HG03439 (cell line): ENCODE results near the gene STX8.

Experiments
- ATAC-seq: cut with Tn5 transposase; IDR thresholded peaks from one replicate; pipeline ENCODE4 v1.9.1; 2021; ENCODE audit warnings: mild to moderate bottlenecking, moderate library complexity; ENCODE audit not compliant: unreplicated experiment

The STX8 gene

DNA sequence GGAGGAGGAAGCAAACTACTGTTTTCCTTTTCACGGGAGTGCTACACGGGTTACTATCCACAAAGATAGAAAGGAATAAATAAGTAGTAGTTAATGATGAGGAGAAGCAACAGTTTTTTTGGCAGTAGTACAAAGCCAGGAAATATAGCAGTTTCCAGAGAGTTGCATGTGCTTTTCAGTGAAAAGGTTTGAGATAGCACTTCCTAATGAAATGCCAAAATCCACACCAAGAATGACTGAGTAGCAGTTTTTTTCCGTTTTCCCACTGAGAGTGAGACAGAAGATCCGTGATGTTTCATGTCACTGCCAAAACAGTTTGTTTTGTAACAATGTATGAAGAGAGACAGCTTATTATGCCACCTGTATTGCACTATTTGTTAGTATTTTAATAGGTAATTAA lies 129.1 kb downstream of the STX8 start:
- no peak for ATAC-seq

DNA sequence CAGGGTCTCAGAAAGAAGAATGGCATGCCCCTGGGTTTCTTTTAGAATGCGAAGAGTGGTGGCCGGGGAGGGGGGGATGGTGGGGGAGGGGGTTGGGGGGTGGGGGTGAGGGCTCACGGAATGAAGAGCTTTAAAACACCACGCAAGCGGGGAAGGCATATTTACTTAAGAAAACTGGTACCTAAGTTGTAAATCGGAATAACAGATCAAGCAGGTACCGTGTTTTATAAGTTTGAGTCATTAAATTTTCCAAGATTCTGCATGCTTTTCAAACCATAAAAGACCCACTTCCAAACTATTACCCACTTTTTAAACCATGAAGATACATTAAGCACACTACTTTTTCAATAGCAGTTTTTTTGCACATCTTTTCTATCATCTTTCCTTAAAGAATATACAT lies 130.2 kb downstream of the STX8 start:
- ATAC-seq = no peak

- no peak for ATAC-seq
These were observed 130.9 kb downstream of the STX8 start for GRCh38 chr17:9444687-9445086.

GRCh38 chr17:9443811-9444210 lies 131.8 kb downstream of the STX8 start:
- no peak for ATAC-seq

DNA sequence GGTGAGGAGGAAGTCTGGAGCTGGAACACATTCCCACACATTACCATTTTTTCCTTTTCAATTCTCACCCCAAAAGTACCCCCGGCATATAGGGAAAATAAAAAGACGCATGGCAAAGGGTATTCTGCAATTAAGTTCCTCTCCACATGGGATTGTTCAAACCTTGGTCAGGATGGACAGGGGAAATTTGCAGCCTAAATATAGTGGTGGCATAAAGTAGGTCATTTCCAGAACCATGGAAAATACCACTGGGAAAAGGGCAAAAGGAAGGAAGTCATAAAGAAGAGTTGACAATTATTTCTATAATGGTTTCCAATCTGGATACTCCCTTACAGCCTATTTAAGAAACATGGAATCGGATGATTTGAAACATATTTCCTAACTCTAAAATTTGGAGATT lies 135.8 kb downstream of the STX8 start:
- ATAC-seq = no peak

- ATAC-seq = no peak
These were observed 139.0 kb downstream of the STX8 start for GRCh38 chr17:9436630-9437029.

- no peak for ATAC-seq
These were observed 140.5 kb downstream of the STX8 start for GRCh38 chr17:9435165-9435564.

DNA sequence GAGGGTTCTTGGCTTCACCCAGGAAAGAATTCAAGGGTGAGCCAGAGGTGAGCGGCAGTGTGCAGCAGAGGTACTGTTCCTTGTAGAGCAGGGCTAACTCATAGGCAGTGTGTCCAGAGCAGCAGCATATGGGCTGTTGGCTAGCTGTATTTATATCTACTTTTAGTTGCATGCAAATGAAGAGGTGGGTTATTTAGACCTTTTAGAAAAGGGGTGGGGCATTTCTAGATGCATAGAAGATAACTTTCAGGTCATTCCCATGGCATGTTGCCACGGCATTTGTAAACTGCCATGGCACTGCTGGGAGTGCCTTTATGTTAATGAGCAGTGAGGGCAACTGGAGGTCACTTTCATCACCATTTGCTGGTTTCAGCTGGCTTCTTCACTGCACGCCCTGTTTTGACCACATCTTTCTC lies 141.0 kb downstream of the STX8 start:
- ATAC-seq = no peak

DNA sequence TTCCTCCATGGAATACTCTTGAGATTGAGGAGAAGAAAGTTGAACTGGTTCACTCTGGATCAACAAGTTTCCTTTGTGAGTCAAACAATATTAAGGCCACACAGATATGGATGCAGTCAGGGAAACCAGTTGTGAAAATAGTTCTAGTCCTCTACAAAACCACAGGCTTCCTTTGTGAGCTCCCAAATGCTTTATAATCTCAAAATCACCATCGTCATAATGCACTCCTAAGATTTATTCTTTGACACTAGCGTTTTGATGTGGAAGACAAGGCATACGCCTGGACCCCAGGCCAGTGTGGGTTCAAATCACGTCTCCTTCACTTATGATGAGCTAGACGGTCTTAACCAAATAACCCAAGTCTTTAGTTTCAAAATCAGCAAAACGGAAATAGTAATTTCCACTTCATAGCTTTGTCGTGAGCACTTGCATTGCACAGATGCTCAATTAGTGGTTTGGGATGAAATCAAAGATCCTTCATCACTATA lies 142.6 kb downstream of the STX8 start:
- no peak for ATAC-seq

- no peak for ATAC-seq
These were observed 143.3 kb downstream of the STX8 start for GRCh38 chr17:9432134-9432885.

GRCh38 chr17:9431620-9432019 lies 144.0 kb downstream of the STX8 start:
- no peak for ATAC-seq

GRCh38 chr17:9427465-9428315 lies 147.9 kb downstream of the STX8 start:
- no peak for ATAC-seq

- no peak for ATAC-seq
These were observed 151.5 kb downstream of the STX8 start for GRCh38 chr17:9424071-9424640.

- no peak for ATAC-seq
These were observed 154.1 kb downstream of the STX8 start for GRCh38 chr17:9421525-9421924.

DNA sequence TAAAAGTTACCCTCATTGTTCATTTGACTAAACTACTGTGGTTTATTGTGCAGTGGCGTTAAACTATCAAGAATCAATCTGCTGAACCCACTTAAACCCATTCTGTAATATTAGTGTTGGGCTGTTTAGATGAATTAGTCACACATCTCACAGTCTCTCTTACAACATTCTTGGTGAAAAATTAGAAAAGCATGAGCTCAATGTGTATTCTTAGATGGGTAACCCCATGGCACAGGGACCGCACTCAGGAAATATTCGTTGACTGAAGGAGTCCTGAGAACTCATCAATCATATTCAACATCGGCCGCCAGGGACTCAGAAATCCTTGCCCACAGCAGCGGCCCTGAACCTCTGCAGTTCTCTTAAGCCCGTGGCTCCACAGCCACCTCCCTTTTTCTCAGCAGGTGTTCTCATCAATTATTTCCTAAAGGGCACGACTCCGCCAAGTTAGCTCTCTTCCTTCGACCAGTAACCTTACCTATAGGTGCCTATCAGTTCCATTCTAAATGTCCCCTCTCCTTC lies 155.6 kb downstream of the STX8 start:
- ATAC-seq = no peak

- peak; percentile 96 for ATAC-seq
These were observed 161.1 kb downstream of the STX8 start for GRCh38 chr17:9414471-9414870.

GRCh38 chr17:9410737-9411136 lies 164.9 kb downstream of the STX8 start:
- no peak for ATAC-seq

DNA sequence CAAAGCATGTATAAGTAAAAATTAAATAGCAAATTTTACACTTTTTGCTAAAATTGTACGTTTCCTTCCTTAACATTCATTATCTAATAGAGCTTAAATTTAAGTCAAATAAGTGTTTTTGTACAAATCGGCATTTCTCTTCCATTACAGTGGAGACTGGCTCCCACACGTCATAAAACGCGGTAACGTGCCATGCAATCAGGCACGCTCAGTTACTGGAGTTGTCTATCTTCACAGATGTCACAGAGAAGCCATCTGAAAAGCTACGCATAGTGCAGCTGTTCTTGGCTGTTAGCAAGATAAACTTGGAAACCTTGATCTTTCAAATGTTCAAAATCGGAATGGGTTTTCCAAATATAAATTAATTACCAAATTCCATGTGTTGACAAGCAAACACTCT lies 165.3 kb downstream of the STX8 start:
- ATAC-seq = no peak

GRCh38 chr17:9409878-9410277 lies 165.7 kb downstream of the STX8 start:
- no peak for ATAC-seq

DNA sequence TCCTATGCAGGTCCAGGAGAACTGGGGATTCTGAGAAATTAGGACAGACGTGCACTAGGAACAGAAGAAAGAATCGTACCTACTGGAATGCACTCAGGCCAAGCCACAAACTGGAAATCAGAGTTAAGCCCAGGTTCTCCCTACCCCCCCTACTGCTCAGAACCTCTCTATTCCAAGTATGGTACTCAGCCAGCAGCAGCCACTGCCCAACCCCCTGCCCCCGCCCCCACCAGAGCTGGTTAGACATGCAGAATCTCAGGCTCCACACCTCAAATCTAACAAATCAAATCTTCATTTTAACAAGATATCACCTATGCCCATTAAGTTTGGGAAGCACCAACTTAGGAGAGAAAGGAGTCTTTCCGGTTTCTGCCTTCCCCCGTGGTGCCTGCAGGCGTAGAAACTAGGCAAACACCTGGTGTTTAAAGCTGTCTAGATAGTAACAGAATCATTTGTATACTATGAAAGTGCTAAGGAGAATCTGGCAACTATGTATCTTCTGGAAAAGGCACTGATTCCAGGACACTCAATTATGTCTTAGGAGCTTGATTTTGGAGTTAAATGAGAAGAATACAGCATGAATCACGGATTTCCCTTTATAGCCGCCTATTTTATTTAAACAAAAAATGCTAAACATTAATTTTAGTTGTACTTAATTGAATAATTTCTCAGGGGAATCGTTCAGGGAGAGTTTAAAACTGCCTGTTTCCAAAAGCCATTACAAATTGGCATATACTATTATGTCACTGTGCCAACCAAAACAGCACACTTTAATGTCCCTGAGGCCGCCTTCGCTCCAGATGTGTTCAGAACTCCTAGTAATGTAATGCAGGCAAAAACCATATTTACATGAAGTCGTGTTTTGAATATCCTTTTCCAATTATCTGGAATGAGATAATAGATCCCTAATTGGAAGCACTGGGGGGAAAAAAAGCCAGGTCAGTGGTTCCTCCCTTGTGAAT lies 166.5 kb downstream of the STX8 start:
- ATAC-seq = no peak
